Endodermal cell (in vitro differentiated cells): ENCODE results near the gene AHRR. TPM values are rescaled to one million over a fixed set of nuclear protein-coding genes. Genes with fewer than 3 reads are reported as not detected.

Experiments
- DNase-seq: peaks from one replicate; pipeline ENCODE4 v3.0.0-alpha.2; 2017
- H3K27ac ChIP-seq: 2 replicates; pipeline ENCODE4 v1.5.1; 2013; ENCODE audit warnings: mild to moderate bottlenecking, low read depth, low read length, moderate library complexity
- H3K27me3 ChIP-seq: 2 replicates; pipeline ENCODE4 v1.6.1; 2013; ENCODE audit warnings: mild to moderate bottlenecking, low read length, moderate library complexity; ENCODE audit not compliant: insufficient read depth, control insufficient read depth, poor library complexity, severe bottlenecking
- H3K36me3 ChIP-seq: 2 replicates; pipeline ENCODE4 v1.7.0; 2013; ENCODE audit warnings: mild to moderate bottlenecking, low read length, moderate library complexity; ENCODE audit not compliant: control insufficient read depth, insufficient read depth
- H3K4me1 ChIP-seq: one replicate; pipeline ENCODE4 v1.7.0; 2013; ENCODE audit warnings: low read length; ENCODE audit not compliant: control insufficient read depth, insufficient read depth
- H3K4me3 ChIP-seq: 2 replicates; pipeline ENCODE4 v1.5.1; 2013; ENCODE audit warnings: mild to moderate bottlenecking, low read length, moderate library complexity
- H3K9ac ChIP-seq: 2 replicates; pipeline ENCODE4 v1.6.1; 2013; ENCODE audit warnings: mild to moderate bottlenecking, low read length, moderate library complexity; ENCODE audit not compliant: poor library complexity, severe bottlenecking; ENCODE audit errors: extremely low read depth
- H3K9me3 ChIP-seq: 2 replicates; pipeline ENCODE4 v1.6.1; 2013; ENCODE audit warnings: mild to moderate bottlenecking, low read length, moderate library complexity; ENCODE audit not compliant: control insufficient read depth
- H3K27ac Mint-ChIP-seq: 2 replicates; pipeline ENCODE4 v1.8.0; 2020; ENCODE audit warnings: mixed read lengths
- H3K27me3 Mint-ChIP-seq: 2 replicates; pipeline ENCODE4 v1.8.0; 2021; ENCODE audit warnings: mild to moderate bottlenecking, mixed read lengths; ENCODE audit not compliant: insufficient read depth
- H3K36me3 Mint-ChIP-seq: 2 replicates; pipeline ENCODE4 v1.8.0; 2020; ENCODE audit warnings: low read depth, mixed read lengths
- H3K4me1 Mint-ChIP-seq: 2 replicates; pipeline ENCODE4 v1.8.0; 2020; ENCODE audit warnings: mixed read lengths
- H3K4me3 Mint-ChIP-seq: 2 replicates; pipeline ENCODE4 v1.8.0; 2020; ENCODE audit warnings: mild to moderate bottlenecking, moderate library complexity, mixed read lengths
- H3K9me3 Mint-ChIP-seq: 2 replicates; pipeline ENCODE4 v1.8.0; 2020; ENCODE audit warnings: mild to moderate bottlenecking, mixed read lengths
- WGBS, 2 experiments: methylation state at CpG; one replicate each; pipeline versions ENCODE4 v1.1.5 to v1.1.7; 2013; ENCODE audit warnings: missing lambda C conversion rate in 2 of 2, mixed read lengths in 1 of 2; ENCODE audit not compliant: insufficient coverage in 1 of 2, insufficient read length in 1 of 2; 5-methylcytosine and 5-hydroxymethylcytosine counted together
- total RNA-seq, 2 donors: library from RNA; stranded (reverse); fragmentation: NEBNext Ultra II Directional in 1 of 2; extraction: Animal tissue kit (Norgen Biotek cat#: 25700) in 1 of 2; gene quantifications; 2 replicates in 1 of 2; 3 replicates in 1 of 2; pipeline ENCODE4 v1.2.1, GENCODE V29; 2021
- TF ChIP-seq, protein P1 (sequence below): fragments of 200-600 bp; sonication (generic); conservative IDR thresholded peaks from 2 replicates; pipeline ENCODE4 v1.5.0; 2021; ENCODE audit warnings: antibody characterized with exemption, mild to moderate bottlenecking

The AHRR gene
- total RNA-seq, 2 donors from 2014 or later = 1.4 to 2.0 TPM

DNA sequence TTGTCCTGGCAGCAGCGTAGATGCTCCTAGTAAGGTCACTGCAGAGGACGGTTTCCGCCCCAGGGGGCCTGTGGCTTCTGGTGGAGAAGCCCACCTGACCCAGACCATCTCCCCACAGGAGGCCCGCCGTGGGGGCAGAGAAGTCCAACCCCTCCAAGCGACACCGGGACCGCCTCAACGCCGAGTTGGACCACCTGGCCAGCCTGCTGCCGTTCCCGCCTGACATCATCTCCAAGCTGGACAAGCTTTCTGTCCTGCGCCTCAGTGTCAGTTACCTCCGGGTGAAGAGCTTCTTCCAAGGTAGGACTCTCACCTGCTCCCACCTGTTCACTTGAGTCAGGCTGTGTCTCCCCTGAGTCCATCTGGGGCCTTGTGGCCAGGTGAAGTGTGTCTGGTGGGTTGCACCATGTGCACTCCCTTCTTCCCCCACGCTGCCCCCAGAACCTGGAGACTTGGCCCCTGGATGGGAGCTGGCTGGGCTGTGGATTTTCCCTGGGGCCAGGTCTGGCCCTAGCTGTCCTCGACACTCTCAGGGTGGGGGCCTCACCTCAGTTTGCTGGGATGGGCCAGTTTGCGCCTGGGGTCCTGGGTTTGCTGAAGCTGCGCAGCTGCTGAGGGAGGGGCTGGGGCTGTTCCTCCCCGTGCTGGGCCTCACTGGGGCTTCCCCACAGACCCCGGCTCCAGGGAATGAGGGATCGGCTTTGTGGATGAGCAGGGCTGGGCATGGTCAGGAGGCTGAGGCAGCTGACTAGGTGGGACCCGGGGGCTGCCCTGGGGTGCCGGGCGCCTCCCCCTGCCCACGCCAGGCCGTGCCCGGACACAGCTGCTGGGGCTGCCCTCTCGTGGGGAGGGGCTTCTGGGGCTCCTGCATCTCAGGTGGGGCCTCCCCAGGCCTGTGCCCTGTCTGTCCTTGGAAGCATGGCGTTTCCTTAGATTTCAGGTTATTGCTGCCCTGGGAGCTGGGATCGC lies 32.4 kb downstream of the AHRR start:
- Histone ChIP-seq H3K27me3 (no peaks in the 10 kb centered on the region), H3K27ac (no peak overlapping the region), H3K4me1 (no peaks in the 10 kb centered on the region), H3K9ac (no peak overlapping the region), H3K4me3 (no peak overlapping the region), H3K9me3 (no peaks in the 10 kb centered on the region), H3K36me3 (no peaks in the 10 kb centered on the region)
- no peaks in the 10 kb centered on the region for H3K36me3 Mint-ChIP-seq
- WGBS, 2 experiments = 94 to 97% methylated on average over 12 to 30 of the region's 30 CpGs
- no peaks in the 10 kb centered on the region for H3K4me1 Mint-ChIP-seq
- no peaks in the 10 kb centered on the region for H3K9me3 Mint-ChIP-seq
- no peaks in the 10 kb centered on the region for H3K27me3 Mint-ChIP-seq
- H3K27ac Mint-ChIP-seq = no peak overlapping the region
- peak; percentile 26 for DNase-seq
- TF ChIP-seq, protein P1, sequence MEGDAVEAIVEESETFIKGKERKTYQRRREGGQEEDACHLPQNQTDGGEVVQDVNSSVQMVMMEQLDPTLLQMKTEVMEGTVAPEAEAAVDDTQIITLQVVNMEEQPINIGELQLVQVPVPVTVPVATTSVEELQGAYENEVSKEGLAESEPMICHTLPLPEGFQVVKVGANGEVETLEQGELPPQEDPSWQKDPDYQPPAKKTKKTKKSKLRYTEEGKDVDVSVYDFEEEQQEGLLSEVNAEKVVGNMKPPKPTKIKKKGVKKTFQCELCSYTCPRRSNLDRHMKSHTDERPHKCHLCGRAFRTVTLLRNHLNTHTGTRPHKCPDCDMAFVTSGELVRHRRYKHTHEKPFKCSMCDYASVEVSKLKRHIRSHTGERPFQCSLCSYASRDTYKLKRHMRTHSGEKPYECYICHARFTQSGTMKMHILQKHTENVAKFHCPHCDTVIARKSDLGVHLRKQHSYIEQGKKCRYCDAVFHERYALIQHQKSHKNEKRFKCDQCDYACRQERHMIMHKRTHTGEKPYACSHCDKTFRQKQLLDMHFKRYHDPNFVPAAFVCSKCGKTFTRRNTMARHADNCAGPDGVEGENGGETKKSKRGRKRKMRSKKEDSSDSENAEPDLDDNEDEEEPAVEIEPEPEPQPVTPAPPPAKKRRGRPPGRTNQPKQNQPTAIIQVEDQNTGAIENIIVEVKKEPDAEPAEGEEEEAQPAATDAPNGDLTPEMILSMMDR = no peak
- H3K4me3 Mint-ChIP-seq = no peak overlapping the region

GRCh38 chr5:354581-355378 lies 33.3 kb downstream of the AHRR start:
- Mint-ChIP-seq H3K4me1 (no peaks in the 10 kb centered on the region), H3K4me3 (no peak overlapping the region), H3K9me3 (no peaks in the 10 kb centered on the region), H3K27me3 (no peaks in the 10 kb centered on the region), H3K27ac (no peak overlapping the region), H3K36me3 (no peaks in the 10 kb centered on the region)
- peak; percentile 33 for DNase-seq
- no peaks in the 10 kb centered on the region for H3K36me3 ChIP-seq
- no peak overlapping the region for H3K27ac ChIP-seq
- H3K9ac ChIP-seq = no peak overlapping the region
- H3K4me3 ChIP-seq = no peak overlapping the region
- H3K27me3 ChIP-seq = no peaks in the 10 kb centered on the region
- WGBS, 2 experiments = 92 to 93% methylated on average over 16 to 23 of the region's 23 CpGs
- TF ChIP-seq, protein P1 = no peak
- H3K9me3 ChIP-seq = no peaks in the 10 kb centered on the region
- H3K4me1 ChIP-seq = no peaks in the 10 kb centered on the region

DNA sequence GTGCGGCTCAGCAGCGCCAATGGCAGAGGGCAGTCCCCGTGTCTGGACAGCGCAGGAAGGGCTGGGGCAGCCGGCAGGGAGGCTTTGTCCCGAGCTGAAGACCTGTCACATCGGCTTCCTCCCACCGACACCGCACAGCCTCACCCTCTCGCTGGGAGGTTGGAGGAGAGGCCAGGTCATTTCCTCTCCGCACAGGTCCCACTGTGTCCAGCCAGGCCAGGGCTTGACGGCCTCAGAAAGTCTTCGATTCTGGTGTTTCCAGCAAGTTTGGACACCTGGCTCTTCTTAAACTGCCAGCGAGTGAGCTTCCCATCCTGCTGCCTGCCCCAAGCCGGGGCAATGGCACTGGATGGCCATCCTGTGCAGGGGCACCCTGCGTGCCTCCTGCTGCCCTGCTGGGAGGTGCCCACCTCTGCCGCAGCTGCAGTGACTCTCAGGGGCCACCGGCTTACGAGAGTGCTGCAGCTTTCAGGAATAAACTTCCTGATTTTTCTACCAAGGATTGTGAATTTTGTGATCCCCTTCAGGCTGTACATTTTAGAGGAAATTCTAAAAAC lies 33.9 kb downstream of the AHRR start:
- Mint-ChIP-seq H3K36me3 (no peaks in the 10 kb centered on the region), H3K27me3 (no peaks in the 10 kb centered on the region), H3K4me1 (no peaks in the 10 kb centered on the region), H3K4me3 (no peak overlapping the region), H3K9me3 (no peaks in the 10 kb centered on the region), H3K27ac (no peak overlapping the region)
- Histone ChIP-seq H3K36me3 (no peaks in the 10 kb centered on the region), H3K4me3 (no peak overlapping the region), H3K27me3 (no peaks in the 10 kb centered on the region), H3K4me1 (no peaks in the 10 kb centered on the region), H3K9ac (no peak overlapping the region), H3K9me3 (no peaks in the 10 kb centered on the region), H3K27ac (no peak overlapping the region)
- peak; percentile 39 for DNase-seq
- TF ChIP-seq, protein P1 = no peak
- WGBS, 2 experiments = 92% methylated on average over 8 to 19 of the region's 19 CpGs
